HepG2 (cell line): ENCODE data around the gene MAN1B1. TPM values are rescaled to one million over a fixed set of nuclear protein-coding genes. Genes with fewer than 3 reads are reported as not detected.

ENCODE experiments used
- ATAC-seq: fragments of 200-7000 bp; cut with Tn5 transposase; 3 replicates; pipeline ENCODE4 v1.9.1; 2020; ENCODE audit warnings: mild to moderate bottlenecking, moderate library complexity
- BruUV-seq: library from RNA; stranded (reverse); fragments of 400-500 nt; replicated peaks from 2 replicates; lab custom pipeline; 2021; lab: Mats Ljungman, UMichigan
- CTCF ChIA-PET: fragments of 300-600 bp; formaldehyde crosslinking; extraction: SDS; loops from one replicate; lab custom pipeline; 2021; ENCODE audit warnings: low total read pairs, inconsistent platforms, low intra/inter-chr PET ratio; lab: Yijun Ruan, JAX
- POLR2A ChIA-PET: fragments of 350-600 bp; sonication (Branson Sonifier 250); formaldehyde crosslinking; loops from one replicate; lab custom pipeline; 2020; ENCODE audit warnings: antibody characterized with exemption, inconsistent platforms; lab: Yijun Ruan, JAX
- DNase-seq: peaks from one replicate; pipeline ENCODE4 v3.0.0-alpha.2; 2015; ENCODE audit warnings: low spot score
- FAIRE-seq: peaks from 3 replicates; lab custom pipeline; 2011; peaks lifted over from hg19 to GRCh38; lab: Jason Lieb, UNC
- H2AFZ ChIP-seq: one replicate; pipeline ENCODE4 v1.6.1; 2011; ENCODE audit warnings: low read length, inconsistent platforms
- H3K27ac ChIP-seq: fragments of 300-600 bp; 3 replicates; pipeline ENCODE4 v1.8.0; 2011; ENCODE audit warnings: mixed run types, mild to moderate bottlenecking, mixed read lengths, low read length, inconsistent platforms; ENCODE audit not compliant: insufficient read depth; ENCODE audit errors: extremely low read length
- H3K27me3 ChIP-seq, 2 experiments: fragments of 200-600 bp in 1 of 2; 2 replicates in 1 of 2; 3 replicates in 1 of 2; pipeline versions ENCODE4 v1.6.0 to v1.8.0; 2011; ENCODE audit warnings: low read length in 2 of 2, mild to moderate bottlenecking in 2 of 2, moderate library complexity in 2 of 2, inconsistent platforms in 1 of 2; ENCODE audit not compliant: insufficient read depth in 2 of 2, control insufficient read depth in 1 of 2
- H3K36me3 ChIP-seq, 2 experiments: fragments of 200-600 bp in 1 of 2; replicated peaks in 1 of 2; 2 replicates in 1 of 2; 3 replicates in 1 of 2; pipeline versions ENCODE4 v1.5.1 to v1.8.0; 2011; ENCODE audit warnings: low read length in 2 of 2, inconsistent platforms in 1 of 2; ENCODE audit not compliant: insufficient read depth in 2 of 2, control insufficient read depth in 1 of 2
- H3K4me1 ChIP-seq: 2 replicates; pipeline ENCODE4 v1.5.1; 2012; ENCODE audit warnings: low read length, inconsistent platforms; ENCODE audit not compliant: insufficient read depth
- H3K4me2 ChIP-seq: 2 replicates; pipeline ENCODE4 v1.6.0; 2011; ENCODE audit warnings: low read depth, low read length, inconsistent platforms
- H3K4me3 ChIP-seq, 3 experiments: fragments of 200-600 bp in 1 of 3; sonication (generic), shearing (Covaris generic) in 1 of 3; replicated peaks in 1 of 3; 2 replicates each; pipeline ENCODE4 v1.5.1; 2011 to 2016; ENCODE audit warnings: low read length in 3 of 3, inconsistent platforms in 2 of 3, low read depth in 2 of 3, mild to moderate bottlenecking in 2 of 3, control low read depth in 1 of 3, mixed read lengths in 1 of 3; ENCODE audit not compliant: insufficient read depth in 1 of 3
- H3K79me2 ChIP-seq: one replicate; pipeline ENCODE4 v1.6.1; 2011; ENCODE audit warnings: low read length, inconsistent platforms; ENCODE audit not compliant: insufficient read depth
- H3K9ac ChIP-seq: 2 replicates; pipeline ENCODE4 v1.6.0; 2011; ENCODE audit warnings: mild to moderate bottlenecking, low read depth, low read length, inconsistent platforms; ENCODE audit not compliant: insufficient read depth
- H3K9me3 ChIP-seq: 2 replicates; pipeline ENCODE4 v1.5.1; 2012; ENCODE audit warnings: mild to moderate bottlenecking, low read length
- H4K20me1 ChIP-seq: 2 replicates; pipeline ENCODE4 v1.6.0; 2011; ENCODE audit warnings: inconsistent platforms, mild to moderate bottlenecking, low read length, moderate library complexity; ENCODE audit not compliant: insufficient read depth
- AGO2 ChIP-seq: fragments of 200-400 bp; formaldehyde crosslinking; optimal IDR thresholded peaks from 2 replicates; pipeline ENCODE3; 2017; ENCODE audit warnings: mild to moderate bottlenecking, low read depth, low read length, moderate library complexity
- CCDC6 ChIP-seq: sonication (generic); formaldehyde crosslinking; IDR thresholded peaks from 2 replicates; pipeline ENCODE4 v1.8.1; 2022; ENCODE audit warnings: mild to moderate bottlenecking, missing genetic modification reagents, moderate library complexity
- CHD4 ChIP-seq: fragments of 200-600 bp; sonication (generic); IDR thresholded peaks from 2 replicates; pipeline ENCODE4 v1.7.0; 2017; ENCODE audit warnings: mild to moderate bottlenecking, low read length, borderline replicate concordance
- GABPB1 ChIP-seq: IDR thresholded peaks from 2 replicates; pipeline ENCODE4 v1.6.1; 2016; ENCODE audit warnings: mild to moderate bottlenecking, missing genetic modification reagents, moderate library complexity, missing compliant biosample characterization
- HIVEP1 ChIP-seq: sonication (generic); formaldehyde crosslinking; IDR thresholded peaks from 2 replicates; pipeline ENCODE4 v1.4.0; 2020; ENCODE audit warnings: mild to moderate bottlenecking, missing genetic modification reagents
- HNF1A ChIP-seq, 2 experiments: sonication (generic) in 1 of 2; formaldehyde crosslinking in 1 of 2; IDR thresholded peaks; 2 replicates each; pipeline versions ENCODE4 v1.4.0 to v1.6.1; 2016 to 2020; ENCODE audit warnings: borderline replicate concordance in 1 of 2, low read depth in 1 of 2, mild to moderate bottlenecking in 1 of 2, missing genetic modification reagents in 1 of 2
- MZF1 ChIP-seq: sonication (generic); formaldehyde crosslinking; IDR thresholded peaks from 2 replicates; pipeline ENCODE4 v1.8.1; 2023; ENCODE audit warnings: mild to moderate bottlenecking, missing genetic modification reagents, borderline replicate concordance
- SOX13 ChIP-seq, 3 experiments: fragments of 450-650 bp in 1 of 3; sonication (generic) in 1 of 3; formaldehyde crosslinking in 1 of 3; IDR thresholded peaks in 2 of 3; conservative IDR thresholded peaks in 1 of 3; 2 replicates each; pipeline versions ENCODE4 v1.5.0 to v1.6.1; 2016 to 2020; ENCODE audit warnings: antibody characterized with exemption in 1 of 3, mild to moderate bottlenecking in 1 of 3, missing compliant biosample characterization in 1 of 3, missing genetic modification reagents in 1 of 3, moderate library complexity in 1 of 3
- SOX5 ChIP-seq: IDR thresholded peaks from 2 replicates; pipeline ENCODE4 v1.6.1; 2016; ENCODE audit warnings: borderline replicate concordance
- TGIF2 ChIP-seq: IDR thresholded peaks from 2 replicates; pipeline ENCODE4 v1.6.1; 2016; ENCODE audit warnings: control low read depth, missing compliant biosample characterization
- ZNF101 ChIP-seq: sonication (generic); formaldehyde crosslinking; IDR thresholded peaks from 2 replicates; pipeline ENCODE4 v1.4.0; 2020; ENCODE audit warnings: mild to moderate bottlenecking, low read depth, missing genetic modification reagents, borderline replicate concordance
- ZNF329 ChIP-seq: sonication (generic); formaldehyde crosslinking; IDR thresholded peaks from 2 replicates; pipeline ENCODE4 v1.9.0; 2021; ENCODE audit warnings: low read depth, mild to moderate bottlenecking, missing genetic modification reagents
- ZNF343 ChIP-seq: sonication (generic); formaldehyde crosslinking; IDR thresholded peaks from 2 replicates; pipeline ENCODE4 v1.4.0; 2020; ENCODE audit warnings: mild to moderate bottlenecking, missing genetic modification reagents
- ZNF431 ChIP-seq: sonication (generic); formaldehyde crosslinking; IDR thresholded peaks from 2 replicates; pipeline ENCODE4 v1.9.0; 2022; ENCODE audit warnings: missing genetic modification reagents, low read depth, mild to moderate bottlenecking, borderline replicate concordance
- ZNF614 ChIP-seq: IDR thresholded peaks from 2 replicates; pipeline ENCODE4 v1.6.1; 2018; ENCODE audit warnings: missing biosample characterization, missing genetic modification reagents, inconsistent platforms, borderline replicate concordance
- WGBS: methylation state at CpG from one replicate; pipeline ENCODE4 v1.1.6; 2017; ENCODE audit warnings: low lambda C conversion rate; 5-methylcytosine and 5-hydroxymethylcytosine counted together
- in situ Hi-C: cut with HindIII; loops from 2 replicates; pipeline ENCODE4 v1.10.0; 2017; ENCODE audit warnings: low pct_unique_long_range_greater_than_20kb; ENCODE audit not compliant: extremely low pct_ligation_motif_present
- intact Hi-C: fragments of 100-400 bp; cut with micrococcal nuclease; formaldehyde crosslinking; loops from one replicate; pipeline ENCODE4 v1.10.0; 2022; ENCODE audit not compliant: unreplicated experiment
- polyA plus RNA-seq, 8 experiments: library from polyadenylated mRNA; depleted of rRNA in 3 of 8; stranded (reverse) in 7 of 8; unstranded in 1 of 8; fragments of >200 nt; fragmentation: Illumina TruSeq in 4 of 8; extraction: Trizol in 4 of 8; gene quantifications; 2 replicates each; pipeline versions ENCODE4 v1.2.1 to v1.2.3, GENCODE V29; 2011 to 2016; ENCODE audit warnings: low read depth in 4 of 8, missing spikeins in 1 of 8, mixed read lengths in 1 of 8; ENCODE audit not compliant: insufficient read depth in 1 of 8
- total RNA-seq, 5 experiments: library from RNA; depleted of rRNA; stranded (reverse); fragments of >200 nt; fragmentation: Illumina TruSeq; extraction: Trizol; gene quantifications; 2 replicates each; pipeline ENCODE4 v1.2.3, GENCODE V29; 2016; ENCODE audit warnings: low read depth in 1 of 5

The MAN1B1 gene
- total and polyA plus RNA-seq, 2 of the 13 experiments (the other 11 are each of a cell fraction or from before 2014, with no cell fraction given) = 48.9 to 59.5 TPM

- DNase-seq = no peak
Measured at GRCh38 chr9:137037035-137037434, 49.8 kb upstream of the MAN1B1 start.

GRCh38 chr9:137037483-137037882, 49.3 kb upstream of the MAN1B1 start:
- H2AFZ ChIP-seq = no peak overlapping the region
- ATAC-seq (no peak), DNase-seq (no peak), FAIRE-seq (no peak)
- POLR2A ChIA-PET = no interaction called here
- BruUV-seq = no TSS peak
- intact Hi-C loops (no loop called here), in situ Hi-C loops (loop anchor here (10.0 kb wide), 1 partner anchor 193 kb away; the partner anchor contains the start of genes AJM1 and PHPT1)
- H4K20me1 ChIP-seq = no peaks in the 10 kb centered on the region
- H3K4me3 ChIP-seq = no peak overlapping the region
- no peaks in the 10 kb centered on the region for H3K36me3 ChIP-seq
- H3K4me2 ChIP-seq = no peak overlapping the region
- peaks cover 26% of the 10 kb centered on the region for H3K4me1 ChIP-seq
- H3K9ac ChIP-seq = no peak overlapping the region
- CTCF ChIA-PET = no interaction called here
- H3K27me3 ChIP-seq = no peaks in the 10 kb centered on the region
- no peak overlapping the region for H3K27ac ChIP-seq
- no peaks in the 10 kb centered on the region for H3K79me2 ChIP-seq
- 84% methylated on average over 10 of the region's 10 CpGs for WGBS
- H3K9me3 ChIP-seq = no peaks in the 10 kb centered on the region
- no peak for TF ChIP-seq HNF1A (IDR thresholded peaks at IDR 0.05; ENCODE audit: low read depth)
- TF ChIP-seq HNF1A (CRISPR knock-in tag; IDR thresholded peaks at IDR 0.05; ENCODE audit: borderline replicate concordance) = no peak
- TF ChIP-seq CHD4 = no peak
- TF ChIP-seq CCDC6 = no peak
- no peak for TF ChIP-seq ZNF614 (CRISPR knock-in tag)
- no peak for TF ChIP-seq HIVEP1 (CRISPR knock-in tag)
- no peak for TF ChIP-seq SOX5 (CRISPR knock-in tag)
- no peak for TF ChIP-seq GABPB1 (CRISPR knock-in tag)
- TF ChIP-seq TGIF2 (CRISPR knock-in tag) = no peak
- TF ChIP-seq ZNF431 (CRISPR knock-in tag) = no peak
- no peak for TF ChIP-seq MZF1 (CRISPR knock-in tag)
- no peak for TF ChIP-seq ZNF329 (CRISPR knock-in tag)
- no peak for TF ChIP-seq SOX13 (IDR thresholded peaks at IDR 0.05)
- TF ChIP-seq SOX13 (CRISPR knock-in tag; conservative IDR thresholded peaks at IDR 0.05 in 1 of 2, IDR thresholded peaks at IDR 0.05 in 1 of 2) = no peak
- no peak for TF ChIP-seq ZNF343 (CRISPR knock-in tag)

More at GRCh38 chr9:137037035-137037434, 49.8 kb upstream of the MAN1B1 start:
- FAIRE-seq (no peak), ATAC-seq (no peak)
- no CpG with 5 or more reads among the region's 13 CpGs for WGBS
- in situ Hi-C loops = loop anchor here (10.0 kb wide), 1 partner anchor 192 kb away; the partner anchor contains the start of genes AJM1 and PHPT1
- CTCF ChIA-PET = no interaction called here
- no TSS peak for BruUV-seq
- Histone ChIP-seq H3K4me1 (peaks cover 31% of the 10 kb centered on the region), H4K20me1 (no peaks in the 10 kb centered on the region), H3K36me3 (no peaks in the 10 kb centered on the region), H3K4me3 (no peak overlapping the region), H3K27me3 (no peaks in the 10 kb centered on the region), H3K9ac (no peak overlapping the region), H3K9me3 (no peaks in the 10 kb centered on the region), H3K79me2 (no peaks in the 10 kb centered on the region), H3K27ac (no peak overlapping the region), H2AFZ (no peak overlapping the region), H3K4me2 (no peak overlapping the region)
- intact Hi-C loops = no loop called here
- POLR2A ChIA-PET = no interaction called here
- TF ChIP-seq ZNF101 (CRISPR knock-in tag) (no peak), AGO2 (peak; percentile 25)
